Fibroblast of skin of abdomen (primary cell): Measurements from ENCODE around the gene DUSP2.

ENCODE experiments used
- DNase-seq: peaks from one replicate; pipeline ENCODE4 v3.0.0-alpha.2; 2013

The DUSP2 gene

GRCh38 chr2:96113367-96113677 lies 31.9 kb downstream of the DUSP2 start:
- DNase-seq: no peak

- no peak for DNase-seq
Observed at GRCh38 chr2:96112501-96113366, 32.5 kb downstream of the DUSP2 start.

GRCh38 chr2:96111823-96112500 lies 33.3 kb downstream of the DUSP2 start:
- DNase-seq: no peak

- no peak for DNase-seq
Observed at GRCh38 chr2:96111257-96111640, 34.0 kb downstream of the DUSP2 start.

- no peak for DNase-seq
Observed at GRCh38 chr2:96110621-96111256, 34.5 kb downstream of the DUSP2 start.

GRCh38 chr2:96109931-96110511 lies 35.2 kb downstream of the DUSP2 start:
- DNase-seq: no peak

GRCh38 chr2:96109361-96109680 lies 35.9 kb downstream of the DUSP2 start:
- DNase-seq: no peak

- peak; percentile 25 for DNase-seq
Observed at GRCh38 chr2:96108541-96109360, 36.5 kb downstream of the DUSP2 start.

- DNase-seq: no peak
Observed at GRCh38 chr2:96108151-96108540, 37.1 kb downstream of the DUSP2 start.

GRCh38 chr2:96107708-96108065 lies 37.6 kb downstream of the DUSP2 start:
- no peak for DNase-seq

GRCh38 chr2:96106991-96107707 lies 38.1 kb downstream of the DUSP2 start:
- no peak for DNase-seq

- DNase-seq: no peak
Observed at GRCh38 chr2:96105994-96106715, 39.1 kb downstream of the DUSP2 start.

GRCh38 chr2:96105152-96105915 lies 39.9 kb downstream of the DUSP2 start:
- no peak for DNase-seq

- no peak for DNase-seq
Observed at GRCh38 chr2:96104487-96104861, 40.8 kb downstream of the DUSP2 start.

- no peak for DNase-seq
Observed at GRCh38 chr2:96103761-96104486, 41.3 kb downstream of the DUSP2 start.

GRCh38 chr2:96103187-96103601 lies 42.0 kb downstream of the DUSP2 start:
- DNase-seq: no peak

GRCh38 chr2:96102596-96103186 lies 42.5 kb downstream of the DUSP2 start:
- no peak for DNase-seq

GRCh38 chr2:96100893-96101304 lies 44.3 kb downstream of the DUSP2 start:
- DNase-seq: no peak
